GM19240 (cell line): Measurements from ENCODE around the gene ADAMTS9.

ENCODE experiments used
- DNase-seq: peaks from one replicate; pipeline ENCODE4 v3.0.0; 2011; ENCODE audit warnings: low spot score; ENCODE audit not compliant: insufficient read length

Gene ADAMTS9

GRCh38 chr3:64686446-64686908 lies 1.3 kb downstream of the ADAMTS9 start:
- no peak for DNase-seq

GRCh38 chr3:64685800-64686445 lies 1.9 kb downstream of the ADAMTS9 start:
- DNase-seq: no peak

DNA sequence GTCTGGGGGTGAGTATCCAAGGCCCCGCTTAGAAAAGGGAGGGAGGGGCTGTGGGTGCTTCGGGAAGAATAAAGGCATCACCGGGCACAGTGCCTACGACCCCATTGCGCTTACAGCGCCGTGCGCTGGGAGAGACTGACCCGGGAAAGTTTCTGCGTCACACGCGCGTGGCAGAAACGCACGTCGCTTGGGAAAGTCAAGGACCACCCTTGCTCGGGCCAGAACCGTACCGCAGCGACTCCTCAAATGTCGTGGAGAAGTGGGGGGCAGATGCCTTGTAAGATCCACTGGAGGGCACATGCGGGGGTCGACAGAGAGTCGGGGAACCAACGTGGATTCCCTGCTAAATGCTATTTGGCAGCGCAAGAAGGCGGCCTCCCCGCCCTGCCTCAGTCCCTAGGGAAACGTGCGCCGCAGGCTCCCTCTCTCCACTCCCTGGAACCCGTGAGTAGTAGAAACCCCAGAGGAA lies 2.4 kb downstream of the ADAMTS9 start:
- DNase-seq: no peak

DNA sequence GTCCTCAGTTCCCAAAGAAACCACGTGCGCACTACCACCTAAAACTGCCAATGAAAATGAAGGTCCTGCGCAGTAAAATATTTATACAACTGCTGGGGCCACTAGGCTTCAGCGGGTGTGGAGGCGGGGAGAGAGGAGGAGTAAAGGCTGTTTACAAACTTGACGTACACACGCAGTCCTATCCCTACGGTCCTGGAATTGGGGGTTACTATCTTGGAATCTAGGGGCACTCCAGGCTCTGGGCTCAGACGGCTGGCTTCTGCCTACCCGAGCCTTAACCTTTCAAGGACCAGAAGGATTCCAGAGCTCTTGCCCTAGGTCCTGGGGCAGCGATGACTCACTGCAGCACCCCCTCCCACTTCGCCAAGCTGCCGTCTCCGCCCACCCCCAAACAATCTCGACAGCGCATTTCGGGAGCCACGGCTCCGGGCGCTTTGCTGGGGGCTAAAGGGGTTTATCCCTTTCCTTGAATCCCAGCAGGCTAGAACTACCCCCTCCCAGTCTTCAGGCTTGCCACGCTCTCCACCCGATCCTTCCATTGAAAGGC lies 3.0 kb downstream of the ADAMTS9 start:
- no peak for DNase-seq

GRCh38 chr3:64681827-64682226 lies 6.0 kb downstream of the ADAMTS9 start:
- DNase-seq: no peak

- no peak for DNase-seq
Observed at GRCh38 chr3:64681015-64681414, 6.8 kb downstream of the ADAMTS9 start.

DNA sequence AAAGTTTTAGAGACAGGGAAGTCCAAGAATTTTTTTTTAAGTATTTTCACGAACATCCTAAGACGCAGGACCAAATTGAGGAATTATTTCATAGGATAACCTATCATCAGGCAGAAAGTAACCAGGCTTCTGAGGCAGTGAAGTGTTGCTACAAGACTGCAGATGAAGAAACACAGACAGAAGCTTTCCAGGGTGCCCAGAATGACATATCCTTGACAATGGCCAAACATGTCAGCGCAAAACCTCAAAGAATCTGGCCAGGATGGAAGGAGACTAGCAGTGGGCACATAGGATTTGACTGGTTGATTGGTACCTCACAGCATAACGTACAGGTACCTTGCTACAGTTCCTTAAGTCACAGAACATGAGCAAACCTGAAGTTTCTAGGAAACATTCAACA lies 7.5 kb downstream of the ADAMTS9 start:
- DNase-seq: no peak

DNA sequence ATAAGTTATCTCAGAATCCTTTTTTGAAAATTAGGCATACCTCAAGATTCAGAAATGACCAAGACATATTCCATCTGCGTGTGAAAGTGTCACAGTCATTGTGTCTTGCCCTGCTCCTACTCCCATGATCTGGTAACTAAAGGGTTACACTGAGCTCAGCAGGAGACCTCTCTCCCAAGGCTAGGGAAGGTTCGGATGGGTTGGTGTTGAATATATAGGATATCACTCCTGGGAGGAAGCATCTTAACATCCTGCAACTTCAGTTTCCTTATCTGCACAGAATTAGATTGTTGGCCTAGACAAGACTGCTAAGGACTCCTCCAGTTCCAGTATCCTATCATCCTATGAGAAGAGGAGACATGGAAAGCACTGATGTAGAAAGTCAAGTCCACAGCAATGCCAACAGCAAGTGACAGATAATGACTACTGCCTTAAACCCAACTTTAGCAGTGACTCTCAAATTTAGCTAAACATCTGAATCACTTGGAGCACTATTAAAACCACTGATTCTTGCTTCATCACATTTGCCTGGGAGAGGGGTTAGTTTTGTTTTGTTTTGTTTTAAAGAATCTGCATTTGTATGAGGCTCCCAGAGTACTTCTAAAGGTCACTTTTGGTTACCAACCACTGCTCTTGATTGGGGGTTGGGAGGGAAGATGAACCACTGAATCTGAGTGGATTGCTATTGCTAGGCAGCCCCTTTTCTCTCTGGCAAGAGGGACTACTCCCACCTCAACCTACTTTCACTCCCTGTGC lies 9.7 kb downstream of the ADAMTS9 start:
- DNase-seq: no peak

DNA sequence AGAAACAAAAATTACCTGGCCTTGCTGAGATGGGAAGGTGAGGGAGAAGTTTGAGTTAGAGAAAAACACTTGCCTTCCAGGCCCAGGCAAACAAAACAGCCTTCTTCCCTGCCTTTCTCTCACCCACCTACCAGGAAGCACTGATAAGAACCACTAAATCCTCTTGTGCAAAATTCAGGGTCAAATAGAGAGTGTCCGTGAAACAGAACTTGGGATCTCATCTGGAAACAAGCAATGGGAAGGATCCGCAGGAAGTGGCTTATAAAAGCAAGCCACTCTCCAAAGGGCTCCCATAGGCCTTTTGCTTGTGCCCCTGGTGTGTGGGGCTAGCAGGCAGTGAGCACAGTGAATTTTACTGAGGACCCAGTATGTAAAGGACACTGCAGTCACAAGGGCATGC lies 11.0 kb downstream of the ADAMTS9 start:
- no peak for DNase-seq

- no peak for DNase-seq
Observed at GRCh38 chr3:64675687-64676247, 12.0 kb downstream of the ADAMTS9 start.

GRCh38 chr3:64674591-64675076 lies 13.2 kb downstream of the ADAMTS9 start:
- no peak for DNase-seq

GRCh38 chr3:64673159-64673715 lies 14.6 kb downstream of the ADAMTS9 start:
- DNase-seq: no peak

- no peak for DNase-seq
Observed at GRCh38 chr3:64668582-64669510, 19.0 kb downstream of the ADAMTS9 start.

DNA sequence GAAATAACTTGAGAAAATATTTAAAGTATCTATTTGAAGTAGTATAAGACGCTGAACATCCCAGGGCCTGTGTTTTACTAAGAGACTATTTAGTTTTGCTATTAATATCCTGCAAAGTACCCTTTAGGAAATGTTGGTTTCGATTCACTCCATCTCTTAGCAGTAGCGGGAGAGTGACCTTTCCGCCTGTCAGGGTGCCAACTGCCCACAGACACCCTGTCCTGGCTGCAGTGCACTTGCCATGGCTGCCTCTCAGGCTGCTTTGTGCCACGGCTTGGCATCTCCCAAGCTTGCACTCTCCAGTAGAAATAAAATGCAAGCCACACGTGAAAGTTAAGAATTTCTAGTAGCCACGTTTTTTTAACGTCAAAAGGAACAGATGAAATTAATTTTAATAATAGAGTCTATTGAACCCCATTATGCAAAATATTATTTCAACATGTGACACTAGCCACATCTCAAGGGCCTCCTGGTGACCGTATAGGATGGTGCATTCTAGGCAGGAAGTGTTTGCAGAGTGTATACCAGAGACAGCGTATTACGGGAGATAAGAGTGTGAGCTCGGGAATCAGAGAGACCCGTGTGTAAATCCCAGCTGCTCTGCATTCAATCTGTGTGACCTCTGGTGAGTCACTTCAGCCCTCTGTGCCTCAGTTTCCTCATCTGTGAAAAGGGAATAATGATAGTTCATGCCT lies 19.8 kb downstream of the ADAMTS9 start:
- DNase-seq: no peak

GRCh38 chr3:64667138-64667537 lies 20.7 kb downstream of the ADAMTS9 start:
- DNase-seq: no peak

DNA sequence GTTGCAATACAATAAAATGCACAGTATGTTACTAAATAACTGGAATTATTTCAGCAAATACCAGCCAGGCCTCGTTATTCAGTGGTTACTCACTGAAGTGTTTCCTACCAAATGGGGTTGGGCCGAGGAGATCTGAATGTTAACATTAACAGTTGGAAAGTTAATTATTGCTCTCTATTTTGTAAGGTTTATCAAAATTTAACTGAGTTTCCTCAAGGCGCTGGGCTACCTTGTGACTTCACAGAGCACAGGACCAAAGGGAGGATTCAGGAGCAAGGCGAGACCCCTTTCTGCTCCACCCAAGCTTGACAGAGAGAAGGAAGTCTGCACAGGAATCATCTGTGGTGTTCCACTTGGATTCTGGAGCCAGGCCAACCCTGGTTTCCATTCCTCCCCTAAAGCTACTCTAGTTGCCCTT lies 21.6 kb downstream of the ADAMTS9 start:
- DNase-seq: no peak

DNA sequence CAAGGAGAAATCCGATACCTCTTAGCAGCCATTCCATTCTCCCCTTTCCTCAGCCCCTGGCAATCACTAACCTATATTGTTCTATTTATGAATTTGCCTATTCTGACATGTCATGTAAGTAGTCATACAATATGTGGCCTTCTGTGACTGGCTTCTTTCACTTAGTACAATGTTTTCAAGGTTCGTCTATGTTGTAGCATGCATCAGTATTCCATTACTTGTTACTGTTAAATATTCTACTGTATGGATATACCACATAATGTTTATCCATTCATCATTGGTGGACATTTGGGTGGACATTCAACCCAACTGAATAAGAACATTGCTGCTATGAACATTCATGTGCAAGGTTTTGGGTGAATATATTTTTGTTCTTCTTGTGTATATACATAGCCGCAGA lies 23.4 kb downstream of the ADAMTS9 start:
- DNase-seq: no peak

GRCh38 chr3:64659617-64659978 lies 28.2 kb downstream of the ADAMTS9 start:
- DNase-seq: no peak

GRCh38 chr3:64658001-64658400 lies 29.8 kb downstream of the ADAMTS9 start:
- DNase-seq: no peak

- DNase-seq: no peak
Observed at GRCh38 chr3:64656544-64656943, 31.3 kb downstream of the ADAMTS9 start.
